ENCODE results near the gene MEA1. TPM values are rescaled to one million over a fixed set of nuclear protein-coding genes. Genes with fewer than 3 reads are reported as not detected.

Gene MEA1
- total RNA-seq, 1 experiment from 2014 or later = 77.6 TPM

DNA sequence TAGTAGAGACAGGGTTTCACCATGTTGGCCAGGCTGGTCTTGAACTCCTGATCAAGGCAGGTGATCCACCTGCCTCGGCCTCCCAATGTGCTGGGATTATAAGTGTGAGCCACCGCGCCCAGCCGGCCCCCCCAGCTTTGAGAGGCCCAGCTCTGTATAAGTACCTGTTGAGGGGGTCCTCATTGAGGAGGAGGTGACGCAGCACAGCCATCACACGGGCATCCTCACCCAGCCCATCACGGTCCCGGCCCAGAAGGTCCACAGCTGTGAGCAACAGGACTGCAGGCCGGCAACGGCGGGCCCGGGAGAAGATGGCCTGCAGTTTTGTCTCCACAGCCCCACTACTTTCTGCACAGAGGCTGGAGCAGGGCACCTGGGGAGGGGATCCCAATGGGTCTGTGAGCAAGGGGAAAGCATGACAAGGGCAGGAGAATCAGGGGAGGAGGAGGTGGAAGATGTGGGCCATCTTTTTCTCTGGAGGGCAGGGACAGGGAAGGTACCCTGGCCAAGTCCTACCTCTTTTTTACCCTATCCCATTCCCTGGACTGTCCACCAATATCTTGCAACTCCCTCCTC, 45.5 kb downstream of the MEA1 start:
- H3K79me2 ChIP-seq (ENCODE audit: low read depth) = no peaks in the 10 kb centered on the region
- H3K4me1 ChIP-seq (replicated peaks; ENCODE audit: insufficient read depth) = peaks cover 25% of the 10 kb centered on the region
- no peaks in the 10 kb centered on the region; the same call in 1 of the 2 replicates for H3K36me3 ChIP-seq (ENCODE audit: low read depth)
- CTCF ChIA-PET = no interaction called here
- no peak for TF ChIP-seq EZH2 (IDR thresholded peaks at IDR 0.05; ENCODE audit: low read depth)
- no TSS peak for BruUV-seq (replicated peaks)
- H3K27me3 ChIP-seq (ENCODE audit: insufficient read depth, low read depth) = no peaks in the 10 kb centered on the region
- no peaks in the 10 kb centered on the region for H3K9me2 ChIP-seq (ENCODE audit: insufficient read depth)
- no peaks in the 10 kb centered on the region for H4K20me1 ChIP-seq (ENCODE audit: insufficient read depth)
- H3K4me3 ChIP-seq = no peak overlapping the region
- H2AFZ ChIP-seq = no peak overlapping the region
- no peak for DNase-seq
- intact Hi-C loops (cut with micrococcal nuclease; ENCODE audit: unreplicated experiment) = no loop called here
- no peak overlapping the region for H3K4me2 ChIP-seq
- POLR2A ChIA-PET (ENCODE audit: unreplicated experiment) = no interaction called here
- H3K27ac ChIP-seq = no peak overlapping the region
- no peaks in the 10 kb centered on the region for H3K9me3 ChIP-seq (ENCODE audit: insufficient read depth, low read depth)
- H3F3A ChIP-seq (ENCODE audit: insufficient read depth, low read depth) = peaks cover 24% of the 10 kb centered on the region

DNA sequence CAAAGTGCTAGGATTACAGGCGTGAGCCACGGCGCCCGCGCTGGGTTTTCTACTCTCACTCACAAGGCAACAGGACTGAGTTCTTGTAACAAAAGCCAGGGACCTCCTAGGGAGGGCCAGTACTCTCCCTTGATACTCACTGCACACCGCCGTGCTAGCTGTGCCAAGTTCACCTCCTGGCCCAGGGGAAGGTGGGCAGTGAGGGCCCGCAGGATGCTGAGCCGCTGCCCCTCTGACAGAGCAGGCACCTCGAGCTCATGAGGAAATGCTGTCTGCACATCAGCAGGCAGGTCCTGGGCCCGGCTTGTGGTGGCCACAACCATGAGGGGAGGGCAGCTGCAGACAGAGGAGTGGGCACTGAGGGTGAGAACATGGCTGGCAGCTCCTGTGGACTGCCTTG, 46.5 kb downstream of the MEA1 start:
- no peak overlapping the region for H3K4me3 ChIP-seq
- H3K27me3 ChIP-seq (ENCODE audit: insufficient read depth, low read depth) = no peaks in the 10 kb centered on the region
- H3K4me1 ChIP-seq (replicated peaks; ENCODE audit: insufficient read depth) = peaks cover 25% of the 10 kb centered on the region
- no peak for DNase-seq
- no TSS peak for BruUV-seq (replicated peaks)
- H3F3A ChIP-seq (ENCODE audit: insufficient read depth, low read depth) = peaks cover 22% of the 10 kb centered on the region
- POLR2A ChIA-PET (ENCODE audit: unreplicated experiment) = no interaction called here
- no peaks in the 10 kb centered on the region for H3K79me2 ChIP-seq (ENCODE audit: low read depth)
- no peak overlapping the region for H2AFZ ChIP-seq
- TF ChIP-seq, protein P1, sequence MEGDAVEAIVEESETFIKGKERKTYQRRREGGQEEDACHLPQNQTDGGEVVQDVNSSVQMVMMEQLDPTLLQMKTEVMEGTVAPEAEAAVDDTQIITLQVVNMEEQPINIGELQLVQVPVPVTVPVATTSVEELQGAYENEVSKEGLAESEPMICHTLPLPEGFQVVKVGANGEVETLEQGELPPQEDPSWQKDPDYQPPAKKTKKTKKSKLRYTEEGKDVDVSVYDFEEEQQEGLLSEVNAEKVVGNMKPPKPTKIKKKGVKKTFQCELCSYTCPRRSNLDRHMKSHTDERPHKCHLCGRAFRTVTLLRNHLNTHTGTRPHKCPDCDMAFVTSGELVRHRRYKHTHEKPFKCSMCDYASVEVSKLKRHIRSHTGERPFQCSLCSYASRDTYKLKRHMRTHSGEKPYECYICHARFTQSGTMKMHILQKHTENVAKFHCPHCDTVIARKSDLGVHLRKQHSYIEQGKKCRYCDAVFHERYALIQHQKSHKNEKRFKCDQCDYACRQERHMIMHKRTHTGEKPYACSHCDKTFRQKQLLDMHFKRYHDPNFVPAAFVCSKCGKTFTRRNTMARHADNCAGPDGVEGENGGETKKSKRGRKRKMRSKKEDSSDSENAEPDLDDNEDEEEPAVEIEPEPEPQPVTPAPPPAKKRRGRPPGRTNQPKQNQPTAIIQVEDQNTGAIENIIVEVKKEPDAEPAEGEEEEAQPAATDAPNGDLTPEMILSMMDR (conservative IDR thresholded peaks at IDR 0.05) = no peak
- no peak for TF ChIP-seq EZH2 (IDR thresholded peaks at IDR 0.05; ENCODE audit: low read depth)
- H3K9me3 ChIP-seq (ENCODE audit: insufficient read depth, low read depth) = no peaks in the 10 kb centered on the region
- H3K4me2 ChIP-seq = no peak overlapping the region
- CTCF ChIA-PET = no interaction called here
- H3K27ac ChIP-seq = no peak overlapping the region
- H3K9me2 ChIP-seq (ENCODE audit: insufficient read depth) = no peaks in the 10 kb centered on the region
- no peaks in the 10 kb centered on the region for H4K20me1 ChIP-seq (ENCODE audit: insufficient read depth)
- intact Hi-C loops (cut with micrococcal nuclease; ENCODE audit: unreplicated experiment) = no loop called here
- no peaks in the 10 kb centered on the region; the same call in 1 of the 2 replicates for H3K36me3 ChIP-seq (ENCODE audit: low read depth)

DNA sequence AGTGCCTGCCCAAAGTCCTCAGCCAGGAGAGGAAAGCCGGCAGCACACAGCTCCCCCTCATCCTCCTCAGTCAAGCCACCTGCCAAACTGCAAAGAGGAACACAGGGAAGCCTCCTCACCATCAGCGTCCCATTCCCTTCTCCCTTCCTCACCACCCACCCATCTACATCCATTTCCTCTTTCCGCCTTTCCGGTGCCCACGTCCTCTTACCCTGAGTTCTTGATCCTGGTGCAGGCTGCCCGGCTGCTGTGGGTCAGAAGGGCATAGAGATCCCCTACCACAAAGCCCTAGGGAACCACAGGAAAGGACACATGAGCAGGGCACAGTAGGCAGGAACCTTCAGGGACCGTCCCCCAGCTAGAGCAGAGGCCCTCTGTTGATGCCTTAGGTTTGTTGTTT, 47.2 kb downstream of the MEA1 start:
- no peak for DNase-seq
- no peaks in the 10 kb centered on the region for H4K20me1 ChIP-seq (ENCODE audit: insufficient read depth)
- BruUV-seq (replicated peaks) = no TSS peak
- H3K4me1 ChIP-seq (replicated peaks; ENCODE audit: insufficient read depth) = peaks cover 20% of the 10 kb centered on the region
- H3K4me3 ChIP-seq = no peak overlapping the region
- ChIA-PET POLR2A (ENCODE audit: unreplicated experiment) (interaction anchor here (0.6 kb wide), 1 partner anchor 18 kb away, joined by 3 read pairs; no protein-coding TSS in a partner anchor), CTCF (interaction anchor here (0.6 kb wide), 1 partner anchor 149 kb away, joined by 7 read pairs; no protein-coding TSS in a partner anchor)
- no peak overlapping the region for H3K4me2 ChIP-seq
- H3K9me3 ChIP-seq (ENCODE audit: insufficient read depth, low read depth) = no peaks in the 10 kb centered on the region
- TF ChIP-seq, protein P1 (conservative IDR thresholded peaks at IDR 0.05) = no peak
- TF ChIP-seq EZH2 (IDR thresholded peaks at IDR 0.05; ENCODE audit: low read depth) = no peak
- no peaks in the 10 kb centered on the region for H3K27me3 ChIP-seq (ENCODE audit: insufficient read depth, low read depth)
- intact Hi-C loops (cut with micrococcal nuclease; ENCODE audit: unreplicated experiment) = no loop called here
- peaks cover 16% of the 10 kb centered on the region for H3F3A ChIP-seq (ENCODE audit: insufficient read depth, low read depth)
- H3K36me3 ChIP-seq (ENCODE audit: low read depth) = no peaks in the 10 kb centered on the region; the same call in 1 of the 2 replicates
- no peaks in the 10 kb centered on the region for H3K9me2 ChIP-seq (ENCODE audit: insufficient read depth)
- H3K79me2 ChIP-seq (ENCODE audit: low read depth) = no peaks in the 10 kb centered on the region
- no peak overlapping the region for H2AFZ ChIP-seq
- H3K27ac ChIP-seq = no peak overlapping the region

All from PC-9 (cell line).